ENCODE measurements around the gene MSL3B.

The MSL3B gene

GRCh38 chr2:233818639-233819621, 49.3 kb downstream of the MSL3B start:
- no peak overlapping the region for H3K27ac ChIP-seq (ENCODE audit: low read depth in 1 of 2, low read length in 1 of 2)
- DNase-seq (no peak), ATAC-seq (ENCODE audit: insufficient read depth, low FRiP score) (no peak)
- WGBS, 2 donors = 75 to 85% methylated on average over 17 of the region's 17 CpGs
- no peak overlapping the region for H3K4me3 ChIP-seq
- TF ChIP-seq CTCF (IDR thresholded peaks at IDR 0.05; ENCODE audit: control extremely low read depth, extremely low read depth) = no peak
- no peaks in the 10 kb centered on the region for H3K36me3 ChIP-seq (ENCODE audit: control insufficient read depth in 4 of 4, insufficient read depth in 4 of 4, low read length in 4 of 4)
- no peaks in the 10 kb centered on the region for H3K4me1 ChIP-seq (ENCODE audit: control insufficient read depth in 5 of 5, insufficient read depth in 5 of 5, low read length in 5 of 5)
- no peaks in the 10 kb centered on the region for H3K27me3 ChIP-seq (ENCODE audit: control insufficient read depth in 3 of 3, insufficient read depth in 3 of 3, low read length in 2 of 3)
- H3K9ac ChIP-seq (ENCODE audit: insufficient read depth in 1 of 2, low read length in 2 of 2) = no peak overlapping the region
- peaks cover 0 to 2% (median 0%) of the 10 kb centered on the region in 4 donors for H3K9me3 ChIP-seq (ENCODE audit: control insufficient read depth in 4 of 4, insufficient read depth in 3 of 4, low read length in 3 of 4)

- Histone ChIP-seq H3K4me1 (ENCODE audit: control insufficient read depth in 5 of 5, insufficient read depth in 5 of 5, low read length in 5 of 5) (no peaks in the 10 kb centered on the region), H3K9ac (ENCODE audit: insufficient read depth in 1 of 2, low read length in 2 of 2) (no peak overlapping the region), H3K4me3 (no peak overlapping the region), H3K27ac (ENCODE audit: low read depth in 1 of 2, low read length in 1 of 2) (no peak overlapping the region), H3K27me3 (ENCODE audit: control insufficient read depth in 3 of 3, insufficient read depth in 3 of 3, low read length in 2 of 3) (no peaks in the 10 kb centered on the region), H3K9me3 (ENCODE audit: control insufficient read depth in 4 of 4, insufficient read depth in 3 of 4, low read length in 3 of 4) (peaks cover 0 to 2% (median 0%) of the 10 kb centered on the region in 4 donors), H3K36me3 (ENCODE audit: control insufficient read depth in 4 of 4, insufficient read depth in 4 of 4, low read length in 4 of 4) (no peaks in the 10 kb centered on the region)
- ATAC-seq (ENCODE audit: insufficient read depth, low FRiP score) (no peak), DNase-seq (no peak)
- WGBS, 2 donors = 91 to 94% methylated on average over 11 of the region's 11 CpGs
- no peak for TF ChIP-seq CTCF (IDR thresholded peaks at IDR 0.05; ENCODE audit: control extremely low read depth, extremely low read depth)
These were observed 50.1 kb downstream of the MSL3B start for GRCh38 chr2:233817995-233818638.

- H3K4me3 ChIP-seq = no peak overlapping the region
- no peaks in the 10 kb centered on the region for H3K4me1 ChIP-seq (ENCODE audit: control insufficient read depth in 5 of 5, insufficient read depth in 5 of 5, low read length in 5 of 5)
- no peak for DNase-seq
- no peaks in the 10 kb centered on the region for H3K27me3 ChIP-seq (ENCODE audit: control insufficient read depth in 3 of 3, insufficient read depth in 3 of 3, low read length in 2 of 3)
- H3K9me3 ChIP-seq (ENCODE audit: control insufficient read depth in 4 of 4, insufficient read depth in 3 of 4, low read length in 3 of 4) = peaks cover 0 to 2% (median 0%) of the 10 kb centered on the region in 4 donors
- ATAC-seq (ENCODE audit: insufficient read depth, low FRiP score) = no peak
- H3K27ac ChIP-seq (ENCODE audit: low read depth in 1 of 2, low read length in 1 of 2) = no peak overlapping the region
- no peaks in the 10 kb centered on the region for H3K36me3 ChIP-seq (ENCODE audit: control insufficient read depth in 4 of 4, insufficient read depth in 4 of 4, low read length in 4 of 4)
- H3K9ac ChIP-seq (ENCODE audit: insufficient read depth in 1 of 2, low read length in 2 of 2) = no peak overlapping the region
- no peak for TF ChIP-seq CTCF (IDR thresholded peaks at IDR 0.05; ENCODE audit: control extremely low read depth, extremely low read depth)
- WGBS, 2 donors = 79 to 90% methylated on average over 3 of the region's 3 CpGs
These were observed 50.8 kb downstream of the MSL3B start for GRCh38 chr2:233817361-233817911.
